Nephron progenitor cell (in vitro differentiated cells): ENCODE results near the gene FOXC2.
A peak's percentile ranks its signal among the peaks of the same experiment; 100 is the strongest.
"Not testable (repeated sequence)": the region's sequence is repeated elsewhere in the genome, so short reads cannot be mapped to it uniquely, and the experiment has no call there.

Experiments
- DNase-seq: peaks from one replicate; pipeline ENCODE4 v3.0.0; 2021
- H3K27ac Mint-ChIP-seq: 2 replicates; pipeline ENCODE4 v1.8.0; 2021; ENCODE audit warnings: mild to moderate bottlenecking, moderate library complexity, mixed read lengths
- H3K27me3 Mint-ChIP-seq: 2 replicates; pipeline ENCODE4 v1.8.0; 2021; ENCODE audit warnings: mild to moderate bottlenecking, low read depth, mixed read lengths; ENCODE audit not compliant: poor library complexity
- H3K36me3 Mint-ChIP-seq: 2 replicates; pipeline ENCODE4 v1.8.0; 2021; ENCODE audit warnings: low read depth, mixed read lengths
- H3K4me1 Mint-ChIP-seq: 2 replicates; pipeline ENCODE4 v1.8.0; 2021; ENCODE audit warnings: mixed read lengths
- H3K4me3 Mint-ChIP-seq: 2 replicates; pipeline ENCODE4 v1.8.0; 2021; ENCODE audit warnings: mild to moderate bottlenecking, moderate library complexity, mixed read lengths
- H3K9me3 Mint-ChIP-seq: 2 replicates; pipeline ENCODE4 v1.8.0; 2021; ENCODE audit warnings: mild to moderate bottlenecking, moderate library complexity, mixed read lengths
- CTCF ChIP-seq: fragments of 200-600 bp; sonication (generic); IDR thresholded peaks from 2 replicates; pipeline ENCODE4 v1.5.0; 2021; ENCODE audit warnings: antibody characterized with exemption

FOXC2 gene

GRCh38 chr16:86587487-86587886 is 20.9 kb downstream of the FOXC2 start:
- TF ChIP-seq CTCF = no peak
- peaks cover 13% of the 10 kb centered on the region for H3K27me3 Mint-ChIP-seq
- no peak overlapping the region for H3K27ac Mint-ChIP-seq
- no peak for DNase-seq
- H3K4me3 Mint-ChIP-seq = no peak overlapping the region
- H3K4me1 Mint-ChIP-seq = no peaks in the 10 kb centered on the region
- no peaks in the 10 kb centered on the region for H3K9me3 Mint-ChIP-seq
- H3K36me3 Mint-ChIP-seq = peaks cover 17% of the 10 kb centered on the region

GRCh38 chr16:86587955-86588354 is 21.3 kb downstream of the FOXC2 start:
- DNase-seq, H3K4me3 Mint-ChIP-seq, H3K27ac Mint-ChIP-seq, H3K4me1 Mint-ChIP-seq, H3K9me3 Mint-ChIP-seq: not testable (repeated sequence)
- Mint-ChIP-seq H3K27me3 (peaks cover 13% of the 10 kb centered on the region), H3K36me3 (peaks cover 17% of the 10 kb centered on the region)

- peaks cover 28% of the 10 kb centered on the region for H3K4me1 Mint-ChIP-seq
- H3K27ac Mint-ChIP-seq = no peak overlapping the region
- no peaks in the 10 kb centered on the region for H3K9me3 Mint-ChIP-seq
- no peak overlapping the region for H3K4me3 Mint-ChIP-seq
- no peak for TF ChIP-seq CTCF
- peaks cover 6% of the 10 kb centered on the region for H3K36me3 Mint-ChIP-seq
- H3K27me3 Mint-ChIP-seq = peaks cover 14% of the 10 kb centered on the region
- no peak for DNase-seq
These were observed 24.0 kb downstream of the FOXC2 start for GRCh38 chr16:86590501-86591144.

GRCh38 chr16:86591270-86591669 is 24.6 kb downstream of the FOXC2 start:
- Mint-ChIP-seq H3K27me3 (peaks cover 14% of the 10 kb centered on the region), H3K4me3 (no peak overlapping the region), H3K4me1 (peaks cover 34% of the 10 kb centered on the region), H3K9me3 (no peaks in the 10 kb centered on the region), H3K27ac (no peak overlapping the region), H3K36me3 (peaks cover 6% of the 10 kb centered on the region)
- no peak for DNase-seq
- no peak for TF ChIP-seq CTCF

- peak overlapping the region; percentile 41 for H3K27ac Mint-ChIP-seq
- DNase-seq = no peak
- peaks cover 6% of the 10 kb centered on the region for H3K36me3 Mint-ChIP-seq
- peak overlapping the region; percentile 41 for H3K4me3 Mint-ChIP-seq
- H3K27me3 Mint-ChIP-seq = peaks cover 21% of the 10 kb centered on the region
- TF ChIP-seq CTCF = no peak
- no peaks in the 10 kb centered on the region for H3K9me3 Mint-ChIP-seq
- peaks cover 48% of the 10 kb centered on the region for H3K4me1 Mint-ChIP-seq
These were observed 27.4 kb downstream of the FOXC2 start for GRCh38 chr16:86593913-86594620.

- Mint-ChIP-seq H3K9me3 (no peaks in the 10 kb centered on the region), H3K27me3 (peaks cover 18% of the 10 kb centered on the region), H3K4me3 (peak overlapping the region; percentile 41), H3K36me3 (peaks cover 6% of the 10 kb centered on the region), H3K27ac (no peak overlapping the region), H3K4me1 (peaks cover 53% of the 10 kb centered on the region)
- DNase-seq = no peak
- TF ChIP-seq CTCF = no peak
These were observed 28.1 kb downstream of the FOXC2 start for GRCh38 chr16:86594721-86595120.
